AG10803 (cell line): ENCODE data around the gene RAI2.

Experiments used
- DNase-seq: peaks from one replicate; pipeline ENCODE4 v3.0.0; 2010; ENCODE audit warnings: low read depth
- H3K4me3 ChIP-seq: 2 replicates; pipeline ENCODE4 v1.5.1; 2011; ENCODE audit warnings: mild to moderate bottlenecking, low read length, control low read depth
- CTCF ChIP-seq: conservative IDR thresholded peaks from 2 replicates; pipeline ENCODE4 v1.5.1; 2011; ENCODE audit warnings: mild to moderate bottlenecking, low read length, control low read depth, inconsistent platforms

The RAI2 gene

DNA sequence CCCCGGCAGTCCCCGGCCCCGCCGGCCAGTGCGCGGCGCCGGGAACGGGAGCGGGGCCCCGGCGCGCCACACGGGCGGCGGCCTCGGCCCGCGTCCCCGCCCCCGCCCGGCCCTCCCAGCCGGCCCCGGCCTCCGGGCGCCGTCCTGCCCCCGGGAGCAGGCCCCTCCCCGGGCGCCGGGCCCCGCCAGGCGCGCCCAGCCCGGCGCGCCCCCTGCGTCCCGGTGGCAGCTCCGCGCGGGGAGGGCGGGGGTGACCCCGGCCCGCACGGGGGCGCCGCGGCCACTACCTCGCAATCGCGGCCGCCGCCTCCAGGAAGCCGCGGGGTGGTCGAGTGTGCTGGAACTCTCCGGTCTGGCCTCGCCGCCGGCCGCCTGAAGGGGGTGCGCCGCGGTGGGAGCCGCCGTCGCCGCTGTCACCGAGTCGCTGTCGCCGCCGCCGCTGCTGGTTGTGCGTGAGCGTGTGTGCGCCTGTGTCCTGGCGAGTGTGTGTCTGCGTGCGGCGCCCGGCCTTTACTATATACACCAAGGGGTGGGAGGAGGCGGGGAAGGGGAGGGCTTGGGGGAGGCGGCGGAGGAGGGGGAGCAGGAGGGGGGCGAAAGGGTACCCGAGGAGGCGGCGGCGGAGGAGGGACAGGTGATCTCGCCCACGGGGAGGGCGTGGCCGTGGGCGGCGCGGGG, at the start of gene RAI2:
Gene RAI2 (minus strand): TSS at position 488 of the 678 bp plus-strand sequence. CDS start 59,288 bp downstream, outside the sequence.
- no peak for DNase-seq
- TF ChIP-seq CTCF, result no peak
- H3K4me3 ChIP-seq, result no peak within 1 kb of the TSS

GRCh38 chrX:17888421-17888820, 27.3 kb upstream of the RAI2 start:
- DNase-seq, result no peak
- TF ChIP-seq CTCF, result no peak
- no peak overlapping the region for H3K4me3 ChIP-seq

GRCh38 chrX:17882680-17883079, 21.6 kb upstream of the RAI2 start:
- no peak overlapping the region for H3K4me3 ChIP-seq
- TF ChIP-seq CTCF, result no peak
- no peak for DNase-seq

- no peak for DNase-seq
- TF ChIP-seq CTCF, result no peak
- H3K4me3 ChIP-seq, result no peak overlapping the region
Measured at GRCh38 chrX:17878028-17878670, 17.1 kb upstream of the RAI2 start.

DNA sequence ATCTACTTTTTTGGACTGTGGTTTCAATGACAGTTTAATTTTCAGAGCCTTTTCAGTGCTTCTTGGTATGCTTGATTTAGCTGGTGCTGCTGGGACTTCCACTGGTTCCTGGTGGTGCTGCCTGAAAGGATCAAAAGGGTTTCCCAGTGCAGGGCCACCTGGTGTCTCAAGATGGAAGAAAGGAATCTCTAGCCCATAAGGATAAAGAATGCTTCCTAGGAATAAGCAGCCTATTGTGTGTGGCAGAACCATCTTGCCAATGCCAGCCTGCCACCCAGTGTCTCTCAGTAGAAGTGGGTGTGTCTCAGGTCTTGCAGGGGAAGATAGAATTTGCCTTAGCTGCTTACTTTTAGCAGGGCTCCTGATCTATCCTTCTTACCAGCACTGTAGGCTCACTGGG, 15.0 kb upstream of the RAI2 start:
- no peak overlapping the region for H3K4me3 ChIP-seq
- no peak for DNase-seq
- no peak for TF ChIP-seq CTCF

DNA sequence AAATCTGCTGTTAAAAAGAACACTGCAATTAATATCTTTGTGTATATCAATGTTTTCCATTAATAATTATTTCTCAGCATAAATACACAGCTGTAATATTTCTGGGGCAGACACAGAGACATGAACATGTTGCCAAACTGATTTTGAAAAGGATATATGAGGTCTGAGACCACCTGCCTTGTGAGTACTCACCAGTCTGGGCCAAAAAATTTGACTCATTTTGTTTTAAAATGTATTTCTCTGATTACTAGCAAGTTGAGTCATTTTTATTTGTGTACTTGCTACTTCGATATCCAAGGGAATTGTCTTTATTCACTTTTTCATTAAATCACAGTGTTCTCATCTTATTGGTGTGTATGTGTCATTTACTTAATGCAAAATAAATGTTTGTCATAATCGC, 8.5 kb upstream of the RAI2 start:
- no peak for TF ChIP-seq CTCF
- no peak for DNase-seq
- no peak overlapping the region for H3K4me3 ChIP-seq

- no peak for TF ChIP-seq CTCF
- no peak overlapping the region for H3K4me3 ChIP-seq
- DNase-seq, result no peak
Measured at GRCh38 chrX:17861489-17862011, 452 bp upstream of the RAI2 start.
